LNCaP clone FGC (cell line): ENCODE measurements around the gene SYNRG.

Experiments used
- DNase-seq: peaks from one replicate; pipeline ENCODE4 v3.0.0-alpha.2; 2011; ENCODE audit warnings: low read depth
- H3K4me3 ChIP-seq: 2 replicates; pipeline ENCODE4 v1.5.1; 2011; ENCODE audit warnings: mild to moderate bottlenecking, low read depth, low read length, control low read depth
- CTCF ChIP-seq: IDR thresholded peaks from 2 replicates; pipeline ENCODE4 v1.5.1; 2012; ENCODE audit warnings: mild to moderate bottlenecking; ENCODE audit not compliant: control insufficient read depth, insufficient read depth; ENCODE audit errors: extremely low read depth

The SYNRG gene

GRCh38 chr17:37543637-37544052 is 65.6 kb downstream of the SYNRG start:
- DNase-seq = no peak
- no peak overlapping the region for H3K4me3 ChIP-seq
- no peak for TF ChIP-seq CTCF

GRCh38 chr17:37541880-37542660 is 67.1 kb downstream of the SYNRG start:
- DNase-seq = no peak
- TF ChIP-seq CTCF = no peak
- H3K4me3 ChIP-seq = no peak overlapping the region

GRCh38 chr17:37538981-37539659 is 70.1 kb downstream of the SYNRG start:
- no peak for TF ChIP-seq CTCF
- H3K4me3 ChIP-seq = no peak overlapping the region
- no peak for DNase-seq

GRCh38 chr17:37535906-37536305 is 73.3 kb downstream of the SYNRG start:
- H3K4me3 ChIP-seq = no peak overlapping the region

GRCh38 chr17:37532756-37533155 is 76.5 kb downstream of the SYNRG start:
- TF ChIP-seq CTCF = no peak
- no peak for DNase-seq
- H3K4me3 ChIP-seq = no peak overlapping the region

More at GRCh38 chr17:37535906-37536305, 73.3 kb downstream of the SYNRG start:
- no peak for TF ChIP-seq CTCF
- DNase-seq = no peak

- no peak overlapping the region for H3K4me3 ChIP-seq
- DNase-seq = no peak
- TF ChIP-seq CTCF = no peak
Measured at GRCh38 chr17:37530420-37530819, 78.8 kb downstream of the SYNRG start.
